ENCODE measurements around the gene COG2. TPM values are rescaled to one million over a fixed set of nuclear protein-coding genes. Genes with fewer than 3 reads are reported as not detected.
"Not testable (repeated sequence)": the region's sequence is repeated elsewhere in the genome, so short reads cannot be mapped to it uniquely, and the experiment has no call there.

The COG2 gene
- total and polyA plus RNA-seq, 2 of the 13 experiments (the other 11 are each of a cell fraction or from before 2014, with no cell fraction given) = 16.8 to 36.3 TPM

GRCh38 chr1:230721849-230722522 is 79.7 kb downstream of the COG2 start:
- CTCF ChIA-PET (ENCODE audit: low intra/inter-chr PET ratio, low total read pairs); in situ Hi-C loops (cut with HindIII; ENCODE audit: extremely low pct_ligation_motif_present, low pct_unique_long_range_greater_than_20kb); FAIRE-seq; ATAC-seq; H3K4me2 ChIP-seq (ENCODE audit: low read depth, low read length); H4K20me1 ChIP-seq (ENCODE audit: insufficient read depth, low read length); DNase-seq (ENCODE audit: low spot score); intact Hi-C loops (cut with micrococcal nuclease; ENCODE audit: unreplicated experiment); H3K4me3 ChIP-seq (replicated peaks in 1 of 3; ENCODE audit: insufficient read depth in 1 of 3, low read depth in 2 of 3, low read length in 3 of 3); H3K27ac ChIP-seq (ENCODE audit: extremely low read length, insufficient read depth, low read length); H3K27me3 ChIP-seq (ENCODE audit: control insufficient read depth in 1 of 2, insufficient read depth in 2 of 2, low read length in 2 of 2); H3K79me2 ChIP-seq (ENCODE audit: insufficient read depth, low read length); POLR2A ChIA-PET; H3K9ac ChIP-seq (ENCODE audit: insufficient read depth, low read depth, low read length); H3K36me3 ChIP-seq (replicated peaks in 1 of 2; ENCODE audit: control insufficient read depth in 1 of 2, insufficient read depth in 2 of 2, low read length in 2 of 2); H2AFZ ChIP-seq (ENCODE audit: low read length); BruUV-seq (replicated peaks); TF ChIP-seq ATF7 (IDR thresholded peaks at IDR 0.05): not testable (repeated sequence)
- 75% methylated on average over 1 of the region's 3 CpGs for WGBS (ENCODE audit: low lambda C conversion rate)
- Histone ChIP-seq H3K9me3 (ENCODE audit: low read length) (peaks cover 26% of the 10 kb centered on the region), H3K4me1 (ENCODE audit: insufficient read depth, low read length) (peaks cover 45% of the 10 kb centered on the region)
- TF ChIP-seq SETDB1 (CRISPR knock-in tag; IDR thresholded peaks at IDR 0.05; ENCODE audit: borderline replicate concordance) = peak; percentile 82; the same call in 1 of the 2 replicates
- TF ChIP-seq ATF7 (CRISPR knock-in tag; IDR thresholded peaks at IDR 0.05) = 0 out of 2 replicates have a peak, but pooled peaks have one; percentile 25
- TF ChIP-seq ZNF280D (CRISPR knock-in tag; IDR thresholded peaks at IDR 0.05) = peak; percentile 66; the same call in 1 of the 2 replicates
